OCI-LY7 (cell line): ENCODE measurements around the gene PSMA2. TPM values are rescaled to one million over a fixed set of nuclear protein-coding genes. Genes with fewer than 3 reads are reported as not detected.

Experiments
- BruUV-seq: library from RNA; stranded (reverse); fragments of 400-500 nt; replicated peaks from 2 replicates; lab custom pipeline; 2021; lab: Mats Ljungman, UMichigan
- CTCF ChIA-PET: fragments of 300-600 bp; sonication (Branson Sonifier 250); formaldehyde crosslinking; loops from one replicate; lab custom pipeline; 2022; ENCODE audit warnings: antibody characterized with exemption; ENCODE audit not compliant: unreplicated experiment; lab: Charles Lee
- POLR2A ChIA-PET: fragments of 300-600 bp; sonication (Branson Sonifier 250); formaldehyde crosslinking; loops from one replicate; lab custom pipeline; 2022; ENCODE audit warnings: antibody characterized with exemption; lab: Charles Lee
- DNase-seq: peaks from one replicate; pipeline ENCODE4 v3.0.0-alpha.2; 2015; ENCODE audit warnings: low spot score
- H2AFZ ChIP-seq: fragments of 200-600 bp; sonication (generic), shearing (Covaris generic); 2 replicates; pipeline ENCODE4 v1.6.1; 2014; ENCODE audit warnings: mild to moderate bottlenecking, antibody characterized with exemption, low read length, moderate library complexity
- H3K27ac ChIP-seq: fragments of 200-600 bp; sonication (generic); 2 replicates; pipeline ENCODE4 v1.5.1; 2014; ENCODE audit warnings: mixed run types, low read depth, mild to moderate bottlenecking, moderate library complexity, low read length, inconsistent platforms; ENCODE audit not compliant: poor library complexity, severe bottlenecking
- H3K36me3 ChIP-seq: fragments of 200-600 bp; sonication (generic); 2 replicates; pipeline ENCODE4 v1.6.1; 2014; ENCODE audit warnings: mild to moderate bottlenecking, antibody characterized with exemption, low read length, moderate library complexity, mixed read lengths; ENCODE audit not compliant: insufficient read depth
- H3K4me1 ChIP-seq: fragments of 200-600 bp; sonication (generic); 2 replicates; pipeline ENCODE4 v1.5.1; 2014; ENCODE audit warnings: mild to moderate bottlenecking, low read length; ENCODE audit not compliant: insufficient read depth, poor library complexity, severe bottlenecking
- H3K4me2 ChIP-seq: fragments of 200-600 bp; sonication (generic); 2 replicates; pipeline ENCODE4 v1.6.1; 2014; ENCODE audit warnings: mild to moderate bottlenecking, low read length
- H3K4me3 ChIP-seq: fragments of 200-600 bp; sonication (generic); 2 replicates; pipeline ENCODE4 v1.5.1; 2014; ENCODE audit warnings: mild to moderate bottlenecking, low read depth, low read length; ENCODE audit not compliant: poor library complexity, severe bottlenecking
- H3K79me2 ChIP-seq: fragments of 200-600 bp; sonication (generic); 2 replicates; pipeline ENCODE4 v1.6.1; 2016; ENCODE audit warnings: low read depth, mild to moderate bottlenecking, low read length, moderate library complexity, mixed read lengths; ENCODE audit not compliant: insufficient read depth
- H3K9me2 ChIP-seq: fragments of 200-600 bp; sonication (generic); 2 replicates; pipeline ENCODE4 v1.6.1; 2016; ENCODE audit warnings: mild to moderate bottlenecking, low read length, mixed read lengths; ENCODE audit not compliant: insufficient read depth
- H3K9me3 ChIP-seq: fragments of 200-600 bp; sonication (generic); 2 replicates; pipeline ENCODE4 v1.6.1; 2014; ENCODE audit warnings: mild to moderate bottlenecking, mixed run types, low read length, mixed read lengths
- H4K20me1 ChIP-seq: fragments of 200-600 bp; sonication (generic); 2 replicates; pipeline ENCODE4 v1.6.1; 2014; ENCODE audit warnings: mild to moderate bottlenecking, antibody characterized with exemption, low read length, moderate library complexity, mixed read lengths; ENCODE audit not compliant: insufficient read depth
- CTCF ChIP-seq: fragments of 200-600 bp; sonication (generic); conservative IDR thresholded peaks from 2 replicates; pipeline ENCODE4 v1.5.1; 2014; ENCODE audit warnings: mild to moderate bottlenecking, antibody characterized with exemption, low read length, moderate library complexity, mixed read lengths
- EZH2phosphoT487 ChIP-seq: fragments of 200-600 bp; sonication (generic); IDR thresholded peaks from 2 replicates; pipeline ENCODE4 v1.6.1; 2018; ENCODE audit warnings: low read depth, borderline replicate concordance, mild to moderate bottlenecking, mixed run types, antibody characterized with exemption, low read length, moderate library complexity, mixed read lengths
- intact Hi-C: fragments of 100-400 bp; cut with micrococcal nuclease; formaldehyde crosslinking; loops from one replicate; pipeline ENCODE4 v1.10.0; 2022; ENCODE audit not compliant: unreplicated experiment
- total RNA-seq, 2 experiments: library from RNA; depleted of rRNA in 1 of 2; stranded (reverse); fragments of >200 nt in 1 of 2; shearing (Covaris generic) in 1 of 2; gene quantifications; 2 replicates each; pipeline ENCODE4 v1.2.3, GENCODE V29; 2014 to 2022

PSMA2 gene
- total RNA-seq, 2 experiments from 2014 or later = 45.7 to 145 TPM

- intact Hi-C loops = no loop called here
- Histone ChIP-seq H4K20me1 (no peaks in the 10 kb centered on the region), H3K4me3 (no peak overlapping the region), H3K4me2 (no peak overlapping the region), H3K9me3 (0 out of 2 replicates have a peak, but pooled peaks cover 1% of the 10 kb centered on the region), H3K9me2 (no peaks in the 10 kb centered on the region), H3K36me3 (no peaks in the 10 kb centered on the region), H3K27ac (no peak overlapping the region), H3K79me2 (no peaks in the 10 kb centered on the region), H3K4me1 (peaks cover 11% of the 10 kb centered on the region), H2AFZ (no peak overlapping the region)
- BruUV-seq = no TSS peak
- POLR2A ChIA-PET = interaction anchor here (0.6 to 1.2 kb wide), 4 partner anchors 9 to 884 kb away, joined by 3 to 4 read pairs (median 3); no protein-coding TSS in a partner anchor
- CTCF ChIA-PET = no interaction called here
- no peak for DNase-seq
- TF ChIP-seq CTCF (no peak), EZH2phosphoT487 (no peak)
These were observed 18.4 kb upstream of the PSMA2 start for GRCh38 chr7:42950417-42950816.

- Histone ChIP-seq H2AFZ (no peak overlapping the region), H3K27ac (no peak overlapping the region), H3K79me2 (no peaks in the 10 kb centered on the region), H3K4me3 (no peak overlapping the region), H3K9me2 (no peaks in the 10 kb centered on the region), H3K36me3 (no peaks in the 10 kb centered on the region), H4K20me1 (no peaks in the 10 kb centered on the region), H3K9me3 (no peaks in the 10 kb centered on the region), H3K4me2 (no peak overlapping the region), H3K4me1 (peaks cover 20% of the 10 kb centered on the region)
- POLR2A ChIA-PET = no interaction called here
- TF ChIP-seq EZH2phosphoT487 (no peak), CTCF (no peak)
- no TSS peak for BruUV-seq
- no peak for DNase-seq
- intact Hi-C loops = no loop called here
- CTCF ChIA-PET = no interaction called here
These were observed 15.5 kb upstream of the PSMA2 start for GRCh38 chr7:42947521-42947920.

GRCh38 chr7:42946627-42946950 lies 14.6 kb upstream of the PSMA2 start:
- Histone ChIP-seq H3K4me1 (peaks cover 23% of the 10 kb centered on the region), H3K36me3 (no peaks in the 10 kb centered on the region), H3K27ac (peak overlapping the region; percentile 28), H3K9me2 (no peaks in the 10 kb centered on the region), H3K9me3 (no peaks in the 10 kb centered on the region), H3K79me2 (no peaks in the 10 kb centered on the region), H4K20me1 (no peaks in the 10 kb centered on the region), H3K4me3 (no peak overlapping the region), H2AFZ (peak overlapping the region; percentile 90; the same call in 1 of the 2 replicates), H3K4me2 (peak overlapping the region; percentile 58; the same call in 1 of the 2 replicates)
- DNase-seq = no peak
- intact Hi-C loops = no loop called here
- no TSS peak for BruUV-seq
- TF ChIP-seq CTCF (no peak), EZH2phosphoT487 (no peak)
- ChIA-PET CTCF (no interaction called here), POLR2A (interaction anchor here (1.5 kb wide), 1 partner anchor 15 kb away, joined by 6 read pairs; no protein-coding TSS in a partner anchor)
